ENCODE data around the gene PLOD1. TPM values are rescaled to one million over a fixed set of nuclear protein-coding genes. Genes with fewer than 3 reads are reported as not detected.
"Not testable (repeated sequence)": the region's sequence is repeated elsewhere in the genome, so short reads cannot be mapped to it uniquely, and the experiment has no call there.

Gene PLOD1
- total RNA-seq, 1 donor from 2014 or later = 238 TPM

DNA sequence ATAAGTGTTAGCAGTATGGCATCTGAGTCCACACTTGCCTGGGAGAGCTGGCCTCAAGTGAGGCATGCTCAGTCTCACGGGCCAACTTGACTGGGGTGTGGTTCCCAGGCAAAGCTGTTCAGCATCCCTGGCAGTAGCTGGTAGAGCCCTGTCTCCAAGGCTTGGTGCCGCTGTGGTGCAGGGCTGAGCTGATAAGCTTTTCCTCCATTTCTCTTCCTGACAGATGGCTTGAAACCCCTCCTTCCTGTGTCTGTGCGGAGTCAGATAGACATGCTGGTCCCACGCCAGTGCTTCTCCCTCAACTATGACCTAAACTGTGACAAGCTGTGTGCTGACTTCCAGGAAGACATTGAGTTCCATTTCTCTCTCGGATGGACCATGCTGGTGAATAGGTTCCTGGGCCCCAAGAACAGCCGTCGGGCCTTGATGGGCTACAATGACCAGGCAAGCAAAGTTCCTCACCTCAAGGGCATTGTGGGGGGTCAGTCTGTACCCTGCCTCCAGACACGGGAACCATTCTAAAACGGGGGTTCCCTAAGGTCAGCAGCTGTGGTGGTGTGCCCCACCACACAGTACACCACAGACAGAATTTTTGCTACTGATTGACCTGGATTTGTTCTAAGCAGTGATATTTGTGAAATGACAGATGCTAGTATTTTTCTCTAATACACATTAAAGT is 71.1 kb downstream of the PLOD1 start:
- DNase-seq (ENCODE audit: low spot score) = no peak

DNA sequence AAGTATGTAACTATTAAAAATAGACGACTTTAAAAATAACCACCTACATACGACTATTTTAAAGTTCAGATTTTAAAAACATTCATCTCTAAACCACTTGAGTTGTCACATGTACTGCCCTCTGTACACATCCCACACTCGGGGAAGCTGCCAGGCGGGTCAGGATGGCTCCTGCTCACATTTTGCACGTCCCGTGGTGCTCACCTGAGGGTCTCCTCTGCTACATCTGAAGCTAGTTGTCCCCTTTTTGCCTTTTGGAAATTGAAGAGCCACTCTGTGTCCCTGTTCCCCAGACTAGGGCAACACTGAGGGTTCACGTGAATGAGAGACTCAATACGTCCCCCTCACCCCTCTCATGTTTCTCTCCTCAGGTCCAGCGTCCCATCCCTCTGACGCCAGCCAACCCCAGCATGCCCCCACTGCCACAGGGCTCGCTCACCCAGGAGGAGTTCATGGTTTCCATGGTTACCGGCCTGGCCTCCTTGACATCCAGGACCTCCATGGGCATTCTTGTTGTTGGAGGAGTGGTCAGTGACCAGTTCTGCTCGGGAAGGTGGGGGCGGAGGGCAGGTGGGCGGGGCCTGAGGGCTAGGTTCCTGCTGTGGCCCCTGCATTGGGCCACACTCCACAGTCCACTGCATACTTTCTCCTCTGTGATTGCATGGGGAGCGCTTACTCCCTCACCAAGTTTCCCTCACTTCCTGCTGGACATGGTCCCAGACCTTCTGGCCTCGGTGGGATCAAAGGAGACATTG is 71.8 kb downstream of the PLOD1 start:
- DNase-seq (ENCODE audit: low spot score) = no peak

DNA sequence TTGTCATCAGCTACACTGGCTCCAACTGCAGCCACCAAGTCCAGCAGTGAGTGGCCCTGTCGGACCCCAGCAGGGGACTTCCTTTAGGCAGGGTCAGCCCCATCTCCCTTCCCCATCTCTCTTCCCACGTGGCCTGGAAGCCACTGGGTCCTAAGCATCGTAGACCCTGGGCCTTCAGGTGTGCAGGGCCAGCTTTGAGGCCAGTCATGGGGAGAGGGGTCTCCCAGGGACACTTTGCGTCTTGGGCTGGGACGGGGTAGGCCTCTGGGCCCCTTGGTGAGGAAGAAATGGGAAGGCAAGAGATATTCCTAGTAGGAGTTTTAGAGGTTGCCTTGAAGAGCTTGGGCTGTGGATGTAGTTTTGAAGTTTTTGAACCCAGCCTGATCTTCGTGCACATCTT is 72.7 kb downstream of the PLOD1 start:
- no peak for DNase-seq (ENCODE audit: low spot score)

DNA sequence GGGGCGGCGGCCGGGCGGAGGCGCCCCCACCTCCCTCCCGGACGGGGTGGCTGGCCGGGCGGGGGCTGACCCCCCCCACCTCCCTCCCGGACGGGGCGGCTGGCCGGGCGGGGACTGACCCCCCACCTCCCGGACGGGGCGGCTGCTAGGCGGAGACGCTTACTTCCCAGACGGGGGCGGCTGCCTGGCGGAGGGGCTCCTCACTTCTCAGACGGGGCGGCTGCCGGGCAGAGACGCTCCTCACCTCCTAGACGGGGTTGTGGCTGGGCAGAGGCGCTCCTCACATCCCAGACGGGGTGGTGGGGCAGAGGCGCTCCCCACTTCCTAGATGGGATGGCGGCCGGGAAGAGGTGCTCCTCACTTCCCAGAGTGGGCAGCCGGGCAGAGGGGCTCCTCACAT is 73.8 kb downstream of the PLOD1 start:
- not testable (repeated sequence) for DNase-seq (ENCODE audit: low spot score)

DNA sequence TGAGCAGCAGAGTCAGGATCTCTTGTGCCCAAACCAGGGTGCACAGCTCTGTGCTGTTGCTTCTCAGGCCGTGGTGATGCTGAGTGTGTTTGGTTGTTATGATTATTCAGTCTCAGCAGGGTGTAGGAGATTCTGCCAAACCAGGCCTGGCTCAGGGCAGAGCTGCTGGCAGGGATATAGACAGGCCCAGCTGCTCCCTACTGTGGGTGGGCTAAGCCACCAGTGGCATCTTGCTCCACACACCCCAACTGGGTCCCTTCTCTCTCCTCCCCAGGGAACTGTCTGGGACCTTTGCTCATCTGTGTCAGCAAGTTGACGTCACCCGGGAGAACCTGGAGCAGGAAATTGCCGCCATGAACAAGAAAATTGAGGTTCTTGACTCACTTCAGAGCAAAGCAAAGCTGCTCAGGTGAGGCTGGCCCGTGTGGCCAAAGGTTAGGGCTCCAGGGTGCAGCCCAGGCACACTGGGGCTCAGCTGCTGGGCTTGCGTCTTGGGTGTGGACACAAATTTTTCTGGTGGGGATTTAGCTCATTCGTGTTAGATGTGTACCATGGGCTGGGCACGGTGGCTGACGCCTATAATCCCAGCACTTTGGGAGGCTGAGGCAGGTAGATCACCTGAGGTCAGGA is 74.9 kb downstream of the PLOD1 start:
- no peak for DNase-seq (ENCODE audit: low spot score)

DNA sequence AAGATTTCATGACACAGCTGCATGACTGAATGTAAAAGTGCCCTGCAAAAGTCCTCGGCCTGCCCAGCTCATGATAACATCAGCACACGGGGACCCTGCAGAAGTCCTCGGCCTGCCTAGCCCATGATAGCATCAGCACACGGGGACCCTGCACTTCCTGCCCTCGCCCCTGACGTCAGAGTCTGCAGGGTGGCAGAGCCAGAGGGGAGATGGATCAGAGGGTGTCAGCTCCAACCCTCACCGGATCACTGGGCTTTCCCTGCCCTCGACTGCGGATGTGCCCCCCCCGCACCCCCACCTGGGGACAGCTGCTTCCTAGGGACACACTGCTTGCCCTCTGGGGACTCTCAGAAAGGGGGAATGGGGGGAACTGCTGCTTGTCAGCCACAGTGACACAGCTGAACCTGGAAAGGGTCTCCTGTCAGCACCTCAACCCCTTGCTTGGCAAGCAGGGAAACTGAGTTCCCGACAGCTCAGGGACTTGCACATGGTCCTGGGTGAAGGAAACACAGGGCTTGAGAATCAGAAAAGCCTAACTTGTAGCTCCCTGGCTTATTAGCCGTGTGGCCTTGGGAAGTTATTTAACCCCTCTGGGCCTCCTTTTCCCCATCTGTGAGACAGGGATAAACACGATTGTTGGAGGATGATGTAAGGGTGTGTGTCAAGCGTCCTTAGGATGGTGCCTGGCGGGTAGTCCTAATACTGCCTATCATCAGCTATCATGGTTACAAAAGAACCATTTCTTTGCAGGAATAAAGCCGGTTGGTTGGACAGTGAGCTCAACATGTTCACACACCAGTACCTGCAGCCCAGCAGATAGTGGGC is 76.4 kb downstream of the PLOD1 start:
- DNase-seq (ENCODE audit: low spot score) = no peak

DNA sequence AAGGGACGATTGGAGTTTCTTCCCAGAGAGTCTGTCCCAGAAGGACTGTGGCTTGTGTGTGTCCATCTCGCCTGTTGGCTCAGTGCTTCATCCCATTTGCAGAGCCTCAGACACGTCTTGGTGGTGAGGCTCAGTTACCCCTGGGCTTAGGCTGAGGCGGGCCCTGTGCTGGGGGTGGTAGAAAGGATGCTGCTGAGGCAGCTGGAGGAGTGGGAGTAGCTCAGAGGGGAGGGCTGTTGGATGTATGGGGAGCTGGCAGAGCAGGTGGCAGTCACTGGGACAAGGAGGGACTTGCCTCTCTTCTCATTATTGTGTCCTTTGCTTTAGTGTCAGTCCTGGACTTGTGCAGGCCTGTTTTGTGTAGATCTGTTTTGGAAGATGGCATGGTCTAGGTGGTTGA is 77.5 kb downstream of the PLOD1 start:
- no peak for DNase-seq (ENCODE audit: low spot score)

DNA sequence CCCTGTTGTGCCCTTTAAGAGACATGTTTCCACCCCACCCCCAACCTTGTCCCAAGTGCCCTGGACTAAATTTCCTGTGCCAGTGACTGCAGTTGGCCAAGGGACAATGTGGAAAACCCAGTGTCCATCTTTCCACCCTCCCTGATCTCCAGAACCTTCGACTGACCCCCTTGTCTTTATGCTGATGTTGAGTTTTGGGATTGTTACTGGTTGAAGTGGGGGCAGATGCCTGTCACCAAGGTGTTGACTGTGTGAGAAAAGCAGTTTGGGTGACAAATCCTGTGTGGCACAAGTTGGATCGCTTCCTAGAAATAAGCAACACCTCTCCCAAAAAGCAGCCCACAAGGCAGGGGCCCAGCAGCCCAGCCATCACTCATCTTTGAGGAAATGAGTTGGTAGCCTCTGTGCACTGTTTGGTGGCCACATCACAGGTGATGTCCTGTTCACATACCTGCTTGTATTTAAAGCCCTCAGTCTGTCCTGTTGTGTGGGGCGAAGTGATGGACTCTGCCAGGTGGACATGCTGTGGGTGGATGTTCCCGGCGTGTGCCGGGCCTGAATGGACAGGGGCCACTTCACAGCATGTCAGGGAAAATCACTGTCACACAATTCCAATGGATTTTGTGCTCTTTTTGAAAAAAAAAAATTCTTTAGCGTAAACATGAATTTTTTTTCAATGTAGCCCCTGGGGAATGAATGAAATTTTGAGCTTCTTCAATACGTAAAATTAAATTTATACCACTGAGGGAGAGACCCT is 78.2 kb downstream of the PLOD1 start:
- no peak for DNase-seq (ENCODE audit: low spot score)

DNA sequence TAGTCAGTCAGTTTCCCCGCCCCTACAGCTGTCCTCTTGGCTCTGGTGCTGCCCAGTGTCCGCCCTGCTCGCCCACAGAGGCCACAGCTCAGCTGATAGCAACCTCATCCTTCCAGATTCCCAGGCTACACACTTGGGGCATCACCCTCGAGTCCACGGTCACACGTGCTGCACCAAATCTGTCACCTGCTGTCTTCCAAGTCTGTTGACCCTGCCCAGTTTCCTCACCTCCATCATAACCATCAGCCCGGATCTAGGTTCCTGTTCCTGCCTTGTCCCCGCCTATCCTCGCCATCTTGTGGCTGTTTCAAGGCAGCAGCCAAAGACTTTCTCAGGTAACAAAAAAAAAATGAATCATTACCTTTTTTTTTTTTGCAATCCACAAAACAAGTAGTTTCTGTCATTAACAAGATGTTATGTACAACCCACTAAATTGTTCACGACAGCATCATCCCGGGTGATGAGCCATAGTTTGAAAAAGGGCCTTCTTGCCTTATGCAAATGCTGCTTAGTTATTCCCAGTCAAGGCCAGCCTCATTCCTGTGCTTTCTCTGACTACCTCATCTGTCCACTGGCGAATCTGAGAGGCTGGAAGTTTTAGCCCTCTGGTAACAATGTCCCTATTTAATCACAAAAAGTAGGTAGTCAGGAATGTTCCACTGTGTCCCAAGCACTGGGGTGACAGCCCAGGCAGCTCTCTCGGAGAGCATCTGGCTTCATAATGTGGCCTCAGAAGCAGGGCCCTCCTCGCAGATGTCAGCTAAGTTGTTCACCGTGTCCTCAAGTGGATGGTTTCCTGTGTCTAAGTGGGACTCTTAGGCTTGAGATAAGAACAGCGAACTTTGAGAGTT is 79.8 kb downstream of the PLOD1 start:
- no peak for DNase-seq (ENCODE audit: low spot score)

DNA sequence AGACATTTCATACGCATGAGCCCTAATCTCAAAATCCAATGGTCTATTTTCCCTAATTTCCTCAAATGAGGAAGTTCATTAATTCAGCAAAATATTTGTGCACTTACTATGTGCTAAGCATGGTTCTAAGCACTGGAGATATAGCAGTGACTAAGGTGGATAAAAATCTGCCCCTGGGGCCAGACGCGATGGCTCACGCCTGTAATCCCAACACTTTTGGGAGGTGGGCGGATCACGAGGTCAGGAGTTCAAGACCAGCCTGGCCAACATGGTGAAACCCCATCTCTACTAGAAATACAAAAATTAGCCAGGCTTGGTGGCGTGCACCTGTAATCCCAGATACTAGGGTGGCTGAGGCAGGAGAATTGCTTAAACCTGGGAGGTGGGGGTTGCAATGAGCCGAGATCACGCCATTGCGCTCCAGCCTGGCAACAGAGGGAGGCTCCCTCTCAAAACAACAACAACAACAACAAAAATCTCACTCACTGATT is 80.5 kb downstream of the PLOD1 start:
- no peak for DNase-seq (ENCODE audit: low spot score)

DNA sequence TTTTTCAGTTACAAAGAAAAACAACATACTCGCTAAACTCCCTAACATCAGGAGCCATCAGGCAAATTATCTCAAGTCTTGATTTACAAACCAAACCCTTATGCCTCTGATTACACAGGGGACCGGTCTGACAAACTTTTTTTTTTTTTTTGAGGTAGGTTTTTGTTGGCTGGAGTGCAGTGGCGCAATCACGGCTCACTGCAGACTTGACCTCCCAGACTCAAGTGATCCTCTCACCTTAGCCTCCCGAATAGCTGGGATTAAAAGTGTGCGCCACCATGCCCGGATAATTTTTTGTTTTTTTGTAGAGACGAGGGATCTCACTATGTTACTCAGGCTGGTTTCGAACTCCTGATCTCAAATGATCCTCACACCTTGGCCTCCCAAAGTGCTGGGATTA is 81.0 kb downstream of the PLOD1 start:
- DNase-seq (ENCODE audit: low spot score) = no peak

DNA sequence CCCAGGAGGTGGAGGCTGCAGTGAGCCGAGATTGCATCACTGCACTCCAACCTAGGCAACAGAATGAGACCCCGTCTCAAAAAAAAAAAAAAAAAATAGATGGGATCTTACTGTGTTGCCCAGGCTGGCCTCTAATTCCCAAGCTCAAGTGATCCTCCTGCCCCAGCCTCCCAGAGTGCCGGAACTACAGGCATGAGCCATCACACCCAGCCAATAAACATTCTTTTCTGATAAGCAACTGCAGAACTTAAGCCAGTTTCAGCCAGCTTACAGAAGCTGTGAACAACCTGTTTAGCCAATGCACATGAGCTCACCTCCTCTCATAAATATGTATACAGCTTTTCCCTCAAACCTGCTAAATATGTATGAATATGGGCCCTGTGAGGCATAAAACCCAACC is 81.7 kb downstream of the PLOD1 start:
- no peak for DNase-seq (ENCODE audit: low spot score)

DNA sequence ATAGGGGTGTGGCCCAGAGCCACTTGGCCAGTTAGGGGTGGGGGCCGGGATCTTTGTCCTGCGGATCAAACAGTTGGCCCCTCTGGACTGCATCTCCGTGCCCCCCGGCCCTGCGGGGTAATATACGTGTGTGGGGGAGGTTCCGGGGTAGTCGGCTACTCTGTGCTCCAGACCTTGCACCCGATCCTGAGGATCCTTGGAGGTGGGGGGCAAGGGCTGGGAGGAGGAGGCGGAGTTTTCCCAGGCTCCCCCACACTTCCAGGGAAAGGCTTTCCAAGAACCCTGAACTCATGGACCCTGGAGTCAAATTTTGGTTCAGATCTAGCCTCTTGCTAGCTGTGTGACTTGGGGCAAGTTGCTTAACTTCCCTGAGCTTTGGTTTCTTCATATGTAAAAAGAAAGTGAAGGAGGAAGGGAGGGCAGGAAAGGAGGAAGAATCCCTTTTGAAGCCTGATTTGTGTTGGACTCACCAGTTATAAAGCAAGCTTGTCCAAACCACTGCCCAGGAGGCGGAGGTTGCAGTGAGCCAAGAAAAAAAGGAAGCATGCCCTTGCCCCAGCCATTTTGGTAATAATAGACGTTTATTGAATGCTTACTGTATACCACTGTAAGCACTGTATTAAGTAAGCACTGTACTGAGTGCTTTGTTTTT is 85.5 kb downstream of the PLOD1 start:
- no peak for DNase-seq (ENCODE audit: low spot score)

DNA sequence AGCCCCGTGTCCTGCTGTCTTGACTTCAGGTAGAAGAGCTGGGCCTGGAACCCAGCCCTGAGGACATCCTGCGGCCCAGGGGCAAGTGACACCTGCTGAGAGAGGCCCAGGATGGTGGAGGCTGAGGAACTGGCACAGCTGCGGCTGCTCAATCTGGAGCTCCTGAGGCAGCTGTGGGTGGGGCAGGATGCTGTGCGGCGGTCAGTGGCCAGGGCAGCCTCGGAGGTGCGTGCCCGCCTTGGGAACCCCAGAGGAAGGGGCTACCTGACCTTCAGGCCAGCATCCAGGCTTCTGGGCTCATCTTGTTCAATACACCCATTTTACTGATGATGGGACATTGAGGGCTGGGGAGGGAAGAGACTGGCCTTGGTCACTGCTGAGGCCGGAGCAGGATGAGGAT is 87.1 kb downstream of the PLOD1 start:
- DNase-seq (ENCODE audit: low spot score) = no peak

DNA sequence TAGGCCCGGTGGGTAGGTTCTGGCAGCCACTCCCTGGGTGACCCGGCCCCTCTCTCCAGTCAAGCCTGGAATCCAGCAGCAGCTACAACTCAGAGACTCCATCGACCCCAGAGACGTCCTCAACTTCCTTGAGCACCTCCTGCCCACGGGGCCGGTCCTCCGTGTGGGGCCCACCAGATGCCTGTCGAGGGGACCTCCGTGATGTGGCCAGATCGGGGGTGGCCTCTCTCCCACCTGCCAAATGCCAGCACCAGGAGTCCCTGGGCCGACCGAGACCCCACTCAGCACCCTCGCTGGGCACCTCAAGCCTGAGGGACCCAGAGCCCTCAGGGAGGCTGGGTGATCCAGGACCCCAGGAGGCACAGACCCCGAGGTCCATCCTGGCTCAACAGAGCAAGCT is 87.5 kb downstream of the PLOD1 start:
- DNase-seq (ENCODE audit: low spot score) = no peak

All from umbilical cord (tissue), 2 donors.